ENCODE data around the gene GIMAP1.

DNA sequence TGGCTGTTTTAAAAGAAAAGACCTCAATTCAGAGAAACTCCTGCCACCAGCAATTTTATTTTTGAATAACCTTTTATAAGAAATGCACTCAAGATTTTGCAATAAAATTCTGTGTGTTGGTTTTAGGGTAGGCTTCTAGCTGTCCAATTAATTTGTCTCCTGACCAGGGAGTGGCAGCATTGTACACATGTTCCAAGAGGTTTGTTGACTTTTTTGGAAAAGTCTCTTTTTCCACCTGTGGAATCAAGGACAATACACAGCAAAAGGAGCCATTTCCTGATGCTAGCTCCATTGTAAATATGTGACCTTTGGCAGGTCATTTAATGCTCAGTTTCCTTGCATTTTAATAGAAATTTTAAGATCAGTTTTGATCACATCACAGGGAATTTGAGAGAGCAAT is 22.6 kb downstream of the GIMAP1 start:
- TF ChIP-seq, protein P1, sequence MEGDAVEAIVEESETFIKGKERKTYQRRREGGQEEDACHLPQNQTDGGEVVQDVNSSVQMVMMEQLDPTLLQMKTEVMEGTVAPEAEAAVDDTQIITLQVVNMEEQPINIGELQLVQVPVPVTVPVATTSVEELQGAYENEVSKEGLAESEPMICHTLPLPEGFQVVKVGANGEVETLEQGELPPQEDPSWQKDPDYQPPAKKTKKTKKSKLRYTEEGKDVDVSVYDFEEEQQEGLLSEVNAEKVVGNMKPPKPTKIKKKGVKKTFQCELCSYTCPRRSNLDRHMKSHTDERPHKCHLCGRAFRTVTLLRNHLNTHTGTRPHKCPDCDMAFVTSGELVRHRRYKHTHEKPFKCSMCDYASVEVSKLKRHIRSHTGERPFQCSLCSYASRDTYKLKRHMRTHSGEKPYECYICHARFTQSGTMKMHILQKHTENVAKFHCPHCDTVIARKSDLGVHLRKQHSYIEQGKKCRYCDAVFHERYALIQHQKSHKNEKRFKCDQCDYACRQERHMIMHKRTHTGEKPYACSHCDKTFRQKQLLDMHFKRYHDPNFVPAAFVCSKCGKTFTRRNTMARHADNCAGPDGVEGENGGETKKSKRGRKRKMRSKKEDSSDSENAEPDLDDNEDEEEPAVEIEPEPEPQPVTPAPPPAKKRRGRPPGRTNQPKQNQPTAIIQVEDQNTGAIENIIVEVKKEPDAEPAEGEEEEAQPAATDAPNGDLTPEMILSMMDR (IDR thresholded peaks at IDR 0.05) = peak; percentile 36
- no peak for TF ChIP-seq ZFX (IDR thresholded peaks at IDR 0.05; ENCODE audit: borderline replicate concordance)
